ENCODE data around the gene SAXO2.
"Not testable (repeated sequence)": the region's sequence is repeated elsewhere in the genome, so short reads cannot be mapped to it uniquely, and the experiment has no call there.

Gene SAXO2

GRCh38 chr15:82288202-82288601 is 25.6 kb downstream of the SAXO2 start:
- DNase-seq: not testable (repeated sequence)

DNA sequence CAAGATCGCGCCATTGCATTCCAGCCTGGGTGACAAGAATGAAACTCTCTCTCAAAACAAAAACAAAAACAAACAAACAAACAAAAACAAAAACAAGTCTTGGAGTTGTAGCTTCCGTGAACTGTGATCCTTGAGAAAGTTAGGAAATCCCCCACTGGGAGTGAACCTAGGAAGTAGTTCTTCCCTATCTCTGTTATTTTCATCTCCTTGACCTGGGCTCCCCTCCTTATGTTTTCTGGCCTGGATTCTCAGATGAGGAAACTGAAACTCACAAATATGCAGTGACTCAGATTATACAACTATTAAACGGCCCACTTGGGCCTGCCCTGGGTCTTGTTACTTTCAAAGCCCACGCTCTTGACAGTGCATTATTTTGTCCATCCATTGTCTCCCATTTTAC is 29.7 kb downstream of the SAXO2 start:
- DNase-seq: no peak

DNA sequence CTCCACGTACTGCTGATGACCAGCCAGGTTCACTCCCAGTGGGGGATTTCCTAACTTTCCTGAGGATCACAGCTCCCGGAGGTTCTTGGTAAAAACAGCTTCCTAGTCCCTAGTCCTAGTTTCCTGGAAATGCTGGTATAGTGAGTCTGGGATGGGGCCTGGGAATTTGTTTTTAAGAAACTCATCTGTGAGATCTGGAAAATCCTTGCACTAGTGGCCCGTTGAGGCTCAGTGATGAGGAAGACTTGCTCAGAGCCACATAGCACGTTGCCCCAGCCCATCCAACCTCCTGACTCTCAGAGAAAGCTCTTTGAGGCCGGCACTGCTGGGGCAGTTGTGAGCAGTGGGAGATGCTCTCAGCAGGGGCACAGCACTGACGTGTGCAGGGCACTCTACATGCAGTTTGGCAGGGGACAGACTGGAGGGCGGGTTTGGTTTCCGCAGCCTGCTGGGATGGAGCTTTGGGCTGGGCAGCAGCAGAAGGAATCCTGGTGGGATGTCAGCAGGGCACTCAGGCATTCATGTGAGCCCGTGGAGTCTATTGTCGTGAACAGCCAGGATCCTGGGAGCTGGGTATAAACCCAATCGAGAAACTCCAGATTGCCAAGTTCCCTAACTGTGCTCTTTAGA is 31.6 kb downstream of the SAXO2 start:
- no peak for DNase-seq

DNA sequence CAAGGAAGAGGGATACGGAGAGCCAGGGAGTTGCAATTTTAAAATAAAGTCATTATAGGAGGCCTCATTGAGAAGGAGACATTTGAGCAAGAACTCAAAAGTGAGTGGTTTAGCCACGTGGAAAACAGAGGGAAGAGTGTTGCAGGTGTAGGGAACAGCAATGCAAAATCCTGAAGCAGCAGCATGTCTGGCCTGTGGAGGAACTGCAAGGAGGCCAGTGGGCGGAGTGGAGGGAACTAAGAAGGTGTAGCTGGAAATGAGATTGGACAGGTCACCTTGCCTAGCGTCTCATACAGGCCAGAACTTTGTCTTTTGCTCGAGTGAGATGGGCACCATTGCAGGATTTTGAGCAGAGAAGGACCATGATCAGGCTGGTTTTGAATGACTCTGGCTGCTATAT is 34.9 kb downstream of the SAXO2 start:
- no peak for DNase-seq

- DNase-seq: peak; percentile 55
These were observed 35.4 kb downstream of the SAXO2 start for GRCh38 chr15:82298032-82298431.

DNA sequence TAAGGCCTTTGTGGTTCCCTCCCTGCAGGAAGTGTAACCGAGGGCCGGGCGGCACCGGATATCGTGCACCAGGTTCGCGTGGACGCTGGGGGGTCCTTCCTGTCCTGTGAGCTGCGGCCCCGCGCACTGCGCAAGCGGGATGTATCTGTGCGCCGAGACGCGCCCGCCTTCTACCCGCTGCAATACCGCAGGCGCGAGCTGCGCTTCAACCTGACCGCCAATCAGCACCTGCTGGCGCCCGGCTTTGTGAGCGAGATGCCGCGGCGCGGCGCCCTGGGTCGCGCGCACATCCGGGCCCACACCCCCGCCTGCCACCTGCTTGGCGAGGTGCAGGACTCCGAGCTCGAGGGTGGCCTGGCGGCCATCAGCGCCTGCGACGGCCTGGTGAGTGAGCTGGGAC is 35.9 kb downstream of the SAXO2 start:
- DNase-seq: peak; percentile 85

DNA sequence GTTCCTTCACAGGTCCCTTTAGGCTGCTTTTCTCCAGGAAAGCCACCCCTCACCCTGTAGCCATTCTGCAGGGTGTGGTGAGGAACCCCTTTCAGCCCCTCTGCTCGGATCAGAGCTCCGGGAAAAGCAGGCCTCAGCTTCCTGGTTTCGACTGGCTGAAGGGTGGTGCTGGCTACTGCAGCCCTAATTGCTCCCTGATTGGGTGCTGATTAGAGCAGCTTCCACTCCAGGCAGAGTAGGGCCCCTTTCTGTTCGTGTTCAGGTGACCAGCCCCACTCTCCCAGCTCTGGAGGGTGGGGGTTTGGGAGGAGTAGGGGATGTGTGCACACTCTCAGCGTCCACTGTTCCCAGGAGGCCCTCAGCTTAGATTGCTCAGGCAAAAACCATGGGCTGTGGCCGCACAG is 36.9 kb downstream of the SAXO2 start:
- peak; percentile 56 for DNase-seq

- not testable (repeated sequence) for DNase-seq
These were observed 37.7 kb downstream of the SAXO2 start for GRCh38 chr15:82300326-82300725.

- DNase-seq: no peak
These were observed 38.3 kb downstream of the SAXO2 start for GRCh38 chr15:82300883-82301282.

DNA sequence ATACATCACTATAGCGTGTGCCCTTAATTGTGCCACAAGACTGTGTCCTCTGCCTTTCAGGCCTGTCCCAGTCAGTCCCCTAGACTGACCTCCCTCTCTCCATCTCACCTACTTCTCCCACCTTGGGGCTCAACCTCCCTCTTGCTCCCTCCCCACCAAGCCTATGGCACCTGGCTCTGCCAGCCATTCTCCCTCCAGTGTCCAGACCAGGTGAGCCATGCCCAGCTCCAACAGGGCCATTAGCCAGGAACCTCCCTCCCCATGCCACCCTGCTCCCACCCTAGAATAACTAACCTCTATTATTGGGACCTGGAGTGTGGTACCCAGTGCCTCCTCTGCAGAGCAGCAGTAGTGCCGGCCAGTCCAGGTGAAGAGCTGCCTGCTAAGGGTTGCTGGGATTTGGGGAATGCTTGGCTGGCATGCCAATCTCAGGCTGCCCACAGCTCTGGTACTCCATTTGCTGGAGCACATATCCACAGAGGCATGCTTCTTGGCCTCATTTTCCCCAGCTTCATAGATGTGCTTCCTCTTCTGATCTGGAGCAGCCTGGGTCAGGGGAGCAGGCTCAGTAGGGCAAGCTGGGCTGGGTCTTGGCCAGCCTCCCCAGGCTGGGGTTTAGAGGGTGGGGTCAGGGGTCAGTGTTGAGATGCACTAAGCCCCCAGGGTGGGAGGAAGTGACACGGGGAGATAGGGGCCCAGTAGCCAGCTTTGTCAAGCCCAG is 38.8 kb downstream of the SAXO2 start:
- DNase-seq: no peak

DNA sequence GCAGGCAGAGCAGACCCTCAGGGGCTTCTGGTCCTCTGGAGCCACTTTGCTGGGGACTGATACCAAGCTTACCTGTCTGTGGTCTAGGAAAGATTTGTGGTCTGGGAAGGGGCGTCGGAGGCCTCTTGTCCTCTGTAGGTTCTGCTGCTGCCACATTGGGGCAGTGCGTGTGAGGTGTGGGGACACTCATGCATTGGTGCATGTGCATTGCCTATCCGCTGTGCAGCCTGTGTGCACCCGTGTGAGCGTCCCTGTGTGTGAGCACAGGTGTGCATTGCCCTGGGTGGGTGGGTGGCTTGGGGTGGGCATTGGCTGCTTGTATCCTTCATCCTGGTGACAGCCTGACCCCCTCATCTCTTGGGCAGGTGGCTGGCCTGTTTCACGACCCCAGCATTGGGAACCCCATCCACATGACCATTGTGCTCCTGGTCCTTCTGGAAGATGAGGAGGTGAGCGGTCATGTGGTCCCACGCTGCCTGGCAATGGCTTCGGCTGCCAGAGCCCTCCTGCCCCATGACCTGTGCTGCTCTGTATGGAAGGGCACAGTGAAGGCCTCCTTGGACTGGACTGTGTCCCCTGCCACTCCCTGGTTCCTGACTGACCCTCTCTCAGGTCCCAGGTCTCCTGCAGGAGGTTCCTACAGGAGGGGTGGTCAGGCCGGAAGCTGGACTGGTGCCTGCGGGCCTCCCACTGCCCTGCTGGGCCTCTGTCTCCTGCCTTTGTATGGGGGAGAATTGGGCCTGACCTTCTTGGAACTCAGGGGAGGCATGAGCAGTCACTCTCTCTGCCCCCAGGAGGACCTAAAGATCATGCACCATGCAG is 41.5 kb downstream of the SAXO2 start:
- no peak for DNase-seq

GRCh38 chr15:82304778-82305090 is 42.1 kb downstream of the SAXO2 start:
- DNase-seq: peak; percentile 37

GRCh38 chr15:82305621-82306048 is 43.0 kb downstream of the SAXO2 start:
- peak; percentile 49 for DNase-seq

DNA sequence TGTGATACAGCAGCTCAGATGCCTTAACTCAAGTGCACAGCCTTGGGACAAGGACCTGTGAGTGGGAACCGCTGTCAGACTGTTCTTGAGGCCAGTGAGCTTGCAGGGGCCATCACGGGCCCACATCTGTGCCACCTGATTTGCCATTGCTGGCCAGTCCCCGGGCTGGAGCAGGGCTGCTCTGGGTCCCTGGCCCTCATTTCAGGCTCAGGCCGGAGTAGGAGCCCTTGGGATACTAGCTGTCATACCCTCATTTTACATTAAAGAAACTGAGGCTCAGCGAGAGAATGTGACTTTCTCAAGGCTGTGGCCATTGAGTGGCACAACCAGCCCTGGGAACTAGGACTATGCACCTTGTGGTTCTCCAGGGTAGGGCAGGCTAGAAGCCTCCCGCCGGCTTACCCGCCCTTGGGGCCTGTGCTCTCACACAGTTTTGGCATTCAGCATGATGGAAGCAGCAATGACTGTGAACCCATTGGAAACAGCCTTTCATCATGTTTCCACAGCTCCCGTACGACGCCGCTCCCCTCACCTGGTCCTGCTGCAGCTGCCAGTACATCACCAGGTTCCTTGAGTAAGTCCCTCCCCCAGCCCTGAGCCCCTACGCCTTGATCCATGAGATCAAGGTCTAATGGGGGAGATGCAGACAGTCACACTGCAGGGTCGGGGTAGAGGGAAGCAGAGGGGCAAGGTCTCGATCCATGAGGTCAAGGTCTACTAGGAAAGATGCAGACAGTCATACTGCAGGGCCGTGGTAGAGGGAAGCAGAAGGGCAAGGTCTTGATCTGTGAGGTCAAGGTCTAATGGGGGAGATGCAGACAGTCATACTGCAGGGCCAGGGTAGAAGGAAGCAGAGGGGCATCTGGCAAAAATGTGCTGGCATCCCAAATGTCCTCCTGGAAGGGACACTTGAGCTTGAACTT is 44.4 kb downstream of the SAXO2 start:
- DNase-seq: peak; percentile 40

DNA sequence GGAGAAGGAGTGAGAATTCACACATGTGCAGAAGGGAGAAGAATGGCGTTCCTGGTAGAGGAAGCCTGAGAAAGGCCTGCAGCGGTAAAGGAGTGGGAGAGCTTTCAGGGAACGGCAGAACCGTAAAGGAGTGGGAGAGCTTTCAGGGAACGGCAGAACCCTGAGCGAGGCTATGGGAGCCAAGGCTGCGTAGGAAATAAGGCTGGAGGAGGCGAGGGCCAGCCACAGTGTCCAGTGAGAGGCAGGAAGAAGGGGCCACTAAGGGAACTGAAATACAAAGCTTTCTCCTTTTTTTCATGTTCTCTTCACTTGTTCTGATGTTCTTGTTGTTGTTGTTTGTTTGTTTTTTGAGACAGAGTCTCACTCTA is 45.1 kb downstream of the SAXO2 start:
- DNase-seq: peak; percentile 11

GRCh38 chr15:82309802-82310201 is 47.2 kb downstream of the SAXO2 start:
- no peak for DNase-seq

- DNase-seq: not testable (repeated sequence)
These were observed 48.7 kb downstream of the SAXO2 start for GRCh38 chr15:82311321-82311720.

DNA sequence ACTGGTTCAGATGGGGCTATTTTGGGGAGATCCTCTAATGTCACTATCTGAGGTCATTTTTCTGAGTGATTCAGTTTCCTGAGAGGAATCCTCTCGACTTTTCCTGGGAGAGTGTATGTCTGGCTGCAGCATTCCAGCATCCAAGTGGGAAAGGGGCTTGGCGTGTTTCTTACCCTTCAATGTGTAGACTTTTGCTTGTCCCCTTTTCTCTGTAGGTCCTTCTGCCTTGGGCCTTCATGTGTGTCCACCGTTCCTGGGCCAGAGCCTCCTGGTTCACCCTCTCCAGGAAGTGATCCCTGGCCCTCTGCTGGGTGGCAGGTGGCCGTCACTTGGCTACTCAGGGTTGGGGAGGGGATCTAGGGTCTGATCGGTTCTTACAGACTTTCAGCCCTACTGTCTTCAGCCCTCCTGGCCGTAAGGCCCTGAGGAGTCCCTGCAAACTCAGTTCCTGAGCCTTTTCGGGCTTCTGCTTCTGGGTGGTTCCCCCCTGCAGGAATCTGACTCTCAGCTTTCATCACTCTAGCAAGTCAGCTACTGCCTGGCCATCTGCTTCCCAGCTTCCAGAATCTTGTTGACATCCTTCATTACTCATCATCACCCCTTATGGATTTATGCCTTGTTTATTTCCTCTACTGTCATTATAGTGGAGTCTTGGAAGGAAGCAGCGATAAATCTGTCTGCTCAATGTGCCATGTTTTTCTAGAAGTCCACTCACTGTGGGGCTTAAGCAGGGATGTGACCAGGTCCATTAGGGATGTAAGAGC is 50.1 kb downstream of the SAXO2 start:
- DNase-seq: peak; percentile 38

- no peak for DNase-seq
These were observed 50.8 kb downstream of the SAXO2 start for GRCh38 chr15:82313446-82313845.

DNA sequence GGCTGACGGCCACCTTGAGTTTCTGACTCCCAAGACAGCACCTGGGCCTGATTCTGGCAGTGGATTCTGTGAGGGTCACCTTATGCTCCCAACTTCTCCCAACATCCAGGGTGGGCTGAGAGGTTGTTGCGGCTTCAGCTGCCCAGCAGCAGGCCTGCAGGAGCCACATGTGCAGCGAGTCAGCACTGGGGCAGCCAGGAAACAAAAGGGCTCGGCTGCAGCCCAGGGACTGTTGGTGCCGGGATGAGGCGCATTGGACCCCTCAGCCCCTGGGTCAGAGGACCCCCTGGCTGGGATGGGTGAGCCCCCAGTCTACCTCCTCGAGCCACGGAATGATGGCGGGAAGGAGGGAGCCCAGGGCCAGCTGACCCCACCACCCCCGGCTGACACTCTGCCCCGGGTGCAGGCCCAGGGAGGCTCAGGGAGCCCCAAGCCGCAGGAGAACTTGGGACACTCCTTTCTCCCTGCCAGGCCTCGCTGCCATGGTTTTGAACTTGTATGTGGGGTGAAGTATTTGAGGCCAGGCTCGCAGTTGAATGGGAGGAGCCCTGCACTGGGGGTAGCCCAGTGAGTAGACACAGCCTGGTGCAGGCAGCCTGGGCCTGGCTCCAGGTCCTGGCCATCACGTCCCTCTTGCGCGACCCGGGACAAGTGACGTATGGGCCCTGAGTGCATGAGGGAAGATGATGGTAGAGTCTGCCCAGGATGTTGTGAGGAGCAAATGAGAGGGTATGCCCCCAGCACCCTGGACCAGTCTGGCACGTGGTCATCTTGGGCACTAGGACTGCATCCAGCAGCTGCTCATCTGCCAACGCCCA is 51.5 kb downstream of the SAXO2 start:
- DNase-seq: not testable (repeated sequence)

Measured in activated CD8-positive, alpha-beta memory T cell treated with anti-CD3 and anti-CD28 coated beads for 24 hours (primary cell).